ENCODE results near the gene TAF1L.
"Not testable (repeated sequence)": the region's sequence is repeated elsewhere in the genome, so short reads cannot be mapped to it uniquely, and the experiment has no call there.

Gene TAF1L

GRCh38 chr9:32635362-32635761 lies at the start of gene TAF1L:
TAF1L (minus strand) TSS chr9:32635669; CDS start chr9:32635579, 90 bp downstream.
- no peak for DNase-seq (ENCODE audit: low read depth)

- no peak for DNase-seq (ENCODE audit: low read depth)
Measured at GRCh38 chr9:32681751-32682150, 46.3 kb upstream of the TAF1L start.

GRCh38 chr9:32677931-32678330 lies 42.5 kb upstream of the TAF1L start:
- no peak for DNase-seq (ENCODE audit: low read depth)

- DNase-seq (ENCODE audit: low read depth) = no peak
Measured at GRCh38 chr9:32672469-32672868, 37.0 kb upstream of the TAF1L start.

GRCh38 chr9:32671333-32671732 lies 35.9 kb upstream of the TAF1L start:
- no peak for DNase-seq (ENCODE audit: low read depth)

- DNase-seq (ENCODE audit: low read depth) = no peak
Measured at GRCh38 chr9:32665101-32665500, 29.6 kb upstream of the TAF1L start.

- no peak for DNase-seq (ENCODE audit: low read depth)
Measured at GRCh38 chr9:32663741-32664140, 28.3 kb upstream of the TAF1L start.

GRCh38 chr9:32647671-32648070 lies 12.2 kb upstream of the TAF1L start:
- no peak for DNase-seq (ENCODE audit: low read depth)

GRCh38 chr9:32644698-32645097 lies 9.2 kb upstream of the TAF1L start:
- no peak for DNase-seq (ENCODE audit: low read depth)

- DNase-seq (ENCODE audit: low read depth) = not testable (repeated sequence)
Measured at GRCh38 chr9:32633151-32633550, 2.3 kb downstream of the TAF1L start.

- no peak for DNase-seq (ENCODE audit: low read depth)
Measured at GRCh38 chr9:32631991-32632390, 3.5 kb downstream of the TAF1L start.

GRCh38 chr9:32627394-32627954 lies 8.0 kb downstream of the TAF1L start:
- no peak for DNase-seq (ENCODE audit: low read depth)

- DNase-seq (ENCODE audit: low read depth) = no peak
Measured at GRCh38 chr9:32625320-32625719, 10.1 kb downstream of the TAF1L start.

GRCh38 chr9:32622948-32623347 lies 12.5 kb downstream of the TAF1L start:
- no peak for DNase-seq (ENCODE audit: low read depth)

GRCh38 chr9:32618261-32618660 lies 17.2 kb downstream of the TAF1L start:
- no peak for DNase-seq (ENCODE audit: low read depth)

GRCh38 chr9:32606811-32607210 lies 28.7 kb downstream of the TAF1L start:
- DNase-seq (ENCODE audit: low read depth) = no peak

- DNase-seq (ENCODE audit: low read depth) = no peak
Measured at GRCh38 chr9:32603914-32604852, 31.3 kb downstream of the TAF1L start.

- DNase-seq (ENCODE audit: low read depth) = not testable (repeated sequence)
Measured at GRCh38 chr9:32599021-32599420, 36.4 kb downstream of the TAF1L start.

GRCh38 chr9:32596936-32597335 lies 38.5 kb downstream of the TAF1L start:
- no peak for DNase-seq (ENCODE audit: low read depth)

- no peak for DNase-seq (ENCODE audit: low read depth)
Measured at GRCh38 chr9:32596096-32596865, 39.2 kb downstream of the TAF1L start.

- no peak for DNase-seq (ENCODE audit: low read depth)
Measured at GRCh38 chr9:32590898-32591297, 44.6 kb downstream of the TAF1L start.

GRCh38 chr9:32590476-32590875 lies 45.0 kb downstream of the TAF1L start:
- DNase-seq (ENCODE audit: low read depth) = no peak

Measured in stimulated activated CD8-positive, alpha-beta memory T cell treated with anti-CD3 and anti-CD28 coated beads, Interleukin-12 subunit alpha, Interleukin-12 subunit beta, amount 100 ng/mL, for 4 hours (primary cell).